ENCODE results near the gene TMTC3.

The TMTC3 gene

DNA sequence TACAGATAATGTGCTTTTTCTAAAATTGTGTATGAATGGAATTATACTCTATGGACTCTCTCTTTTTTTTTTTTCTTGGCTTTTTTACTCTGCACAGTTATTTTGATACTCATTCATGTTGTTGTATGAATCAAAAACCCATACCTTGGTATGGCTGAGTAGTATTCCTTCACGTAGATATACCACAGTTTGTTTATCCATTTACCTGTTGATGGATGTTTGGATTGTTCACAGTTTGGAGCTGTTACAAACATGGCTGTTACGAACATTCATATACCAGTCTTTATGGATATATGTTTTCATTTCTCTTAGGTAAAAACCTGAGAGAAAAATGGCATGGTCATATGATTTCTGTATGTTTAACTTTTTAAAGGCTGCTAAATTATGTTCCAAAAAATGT lies 43.2 kb downstream of the TMTC3 start:
- Histone ChIP-seq H3K9ac (ENCODE audit: low read length) (no peak overlapping the region), H3K27me3 (ENCODE audit: low read depth, low read length) (no peaks in the 10 kb centered on the region), H2AFZ (ENCODE audit: low read depth, low read length) (no peak overlapping the region), H4K20me1 (ENCODE audit: insufficient read depth, low read length) (no peaks in the 10 kb centered on the region), H3K79me2 (ENCODE audit: low read length) (no peaks in the 10 kb centered on the region), H3K4me2 (ENCODE audit: low read length) (no peak overlapping the region), H3K27ac (ENCODE audit: low read length) (no peak overlapping the region), H3K9me3 (ENCODE audit: insufficient read depth, low read length) (no peaks in the 10 kb centered on the region), H3K4me1 (ENCODE audit: low read length) (peaks cover 5% of the 10 kb centered on the region; the same call in 1 of the 2 replicates), H3K36me3 (replicated peaks; ENCODE audit: low read depth, low read length) (peaks cover 10% of the 10 kb centered on the region), H3K4me3 (ENCODE audit: low read length) (no peak overlapping the region)
- TF ChIP-seq, protein P1, sequence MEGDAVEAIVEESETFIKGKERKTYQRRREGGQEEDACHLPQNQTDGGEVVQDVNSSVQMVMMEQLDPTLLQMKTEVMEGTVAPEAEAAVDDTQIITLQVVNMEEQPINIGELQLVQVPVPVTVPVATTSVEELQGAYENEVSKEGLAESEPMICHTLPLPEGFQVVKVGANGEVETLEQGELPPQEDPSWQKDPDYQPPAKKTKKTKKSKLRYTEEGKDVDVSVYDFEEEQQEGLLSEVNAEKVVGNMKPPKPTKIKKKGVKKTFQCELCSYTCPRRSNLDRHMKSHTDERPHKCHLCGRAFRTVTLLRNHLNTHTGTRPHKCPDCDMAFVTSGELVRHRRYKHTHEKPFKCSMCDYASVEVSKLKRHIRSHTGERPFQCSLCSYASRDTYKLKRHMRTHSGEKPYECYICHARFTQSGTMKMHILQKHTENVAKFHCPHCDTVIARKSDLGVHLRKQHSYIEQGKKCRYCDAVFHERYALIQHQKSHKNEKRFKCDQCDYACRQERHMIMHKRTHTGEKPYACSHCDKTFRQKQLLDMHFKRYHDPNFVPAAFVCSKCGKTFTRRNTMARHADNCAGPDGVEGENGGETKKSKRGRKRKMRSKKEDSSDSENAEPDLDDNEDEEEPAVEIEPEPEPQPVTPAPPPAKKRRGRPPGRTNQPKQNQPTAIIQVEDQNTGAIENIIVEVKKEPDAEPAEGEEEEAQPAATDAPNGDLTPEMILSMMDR (IDR thresholded peaks at IDR 0.05; ENCODE audit: low read depth, low read length): no peak
- TF ChIP-seq EZH2phosphoT487 (IDR thresholded peaks at IDR 0.05; ENCODE audit: low read depth): no peak

DNA sequence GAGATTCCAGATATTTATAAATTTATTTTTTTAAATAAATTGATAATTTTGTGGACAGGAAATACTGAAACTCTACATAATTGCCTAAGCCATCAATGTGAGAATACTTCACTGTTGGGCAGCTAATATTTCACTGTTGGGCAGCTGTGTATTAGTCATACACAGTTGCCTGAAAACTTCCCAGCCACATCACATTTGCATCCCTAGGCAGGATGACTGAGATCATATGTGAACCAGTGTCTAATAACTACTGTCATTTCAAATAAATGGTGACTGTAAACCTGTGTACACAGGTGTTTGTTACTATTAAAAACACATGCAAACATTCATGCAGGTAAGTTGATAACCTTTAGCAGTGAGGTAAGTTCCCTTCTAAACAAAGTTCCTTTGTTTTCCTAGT lies 43.9 kb downstream of the TMTC3 start:
- Histone ChIP-seq H3K9me3 (ENCODE audit: insufficient read depth, low read length) (no peaks in the 10 kb centered on the region), H4K20me1 (ENCODE audit: insufficient read depth, low read length) (no peaks in the 10 kb centered on the region), H2AFZ (ENCODE audit: low read depth, low read length) (no peak overlapping the region), H3K79me2 (ENCODE audit: low read length) (no peaks in the 10 kb centered on the region), H3K27ac (ENCODE audit: low read length) (no peak overlapping the region), H3K27me3 (ENCODE audit: low read depth, low read length) (no peaks in the 10 kb centered on the region), H3K36me3 (replicated peaks; ENCODE audit: low read depth, low read length) (peaks cover 10% of the 10 kb centered on the region), H3K4me2 (ENCODE audit: low read length) (no peak overlapping the region), H3K9ac (ENCODE audit: low read length) (no peak overlapping the region), H3K4me1 (ENCODE audit: low read length) (peaks cover 5% of the 10 kb centered on the region; the same call in 1 of the 2 replicates), H3K4me3 (ENCODE audit: low read length) (no peak overlapping the region)
- TF ChIP-seq, protein P1 (IDR thresholded peaks at IDR 0.05; ENCODE audit: low read depth, low read length): no peak
- TF ChIP-seq EZH2phosphoT487 (IDR thresholded peaks at IDR 0.05; ENCODE audit: low read depth): no peak

DNA sequence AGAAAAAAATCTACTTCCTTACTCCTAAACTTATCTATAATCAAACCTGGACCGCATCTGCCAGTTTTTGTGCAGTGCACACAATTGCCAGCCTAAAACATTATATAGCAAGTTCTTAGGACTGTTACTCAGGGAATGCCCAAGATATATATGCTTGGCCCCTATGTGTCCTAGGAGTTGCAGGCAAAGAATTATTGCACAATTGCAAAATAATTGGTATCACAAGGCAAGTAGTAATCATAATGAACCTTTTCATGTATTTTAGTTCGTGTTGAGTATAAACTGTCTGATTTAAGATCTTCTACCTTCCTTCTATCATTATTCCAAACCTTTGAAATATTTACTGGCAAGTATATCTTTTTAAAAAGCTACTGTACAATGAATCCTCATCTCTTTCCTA lies 45.5 kb downstream of the TMTC3 start:
- Histone ChIP-seq H3K4me3 (ENCODE audit: low read length) (no peak overlapping the region), H3K27ac (ENCODE audit: low read length) (no peak overlapping the region), H3K36me3 (replicated peaks; ENCODE audit: low read depth, low read length) (peaks cover 10% of the 10 kb centered on the region), H4K20me1 (ENCODE audit: insufficient read depth, low read length) (no peaks in the 10 kb centered on the region), H2AFZ (ENCODE audit: low read depth, low read length) (no peak overlapping the region), H3K27me3 (ENCODE audit: low read depth, low read length) (no peaks in the 10 kb centered on the region), H3K4me2 (ENCODE audit: low read length) (no peak overlapping the region), H3K4me1 (ENCODE audit: low read length) (peaks cover 5% of the 10 kb centered on the region; the same call in 1 of the 2 replicates), H3K9ac (ENCODE audit: low read length) (no peak overlapping the region), H3K9me3 (ENCODE audit: insufficient read depth, low read length) (no peaks in the 10 kb centered on the region), H3K79me2 (ENCODE audit: low read length) (no peaks in the 10 kb centered on the region)
- TF ChIP-seq, protein P1 (IDR thresholded peaks at IDR 0.05; ENCODE audit: low read depth, low read length): no peak
- no peak for TF ChIP-seq EZH2phosphoT487 (IDR thresholded peaks at IDR 0.05; ENCODE audit: low read depth)

DNA sequence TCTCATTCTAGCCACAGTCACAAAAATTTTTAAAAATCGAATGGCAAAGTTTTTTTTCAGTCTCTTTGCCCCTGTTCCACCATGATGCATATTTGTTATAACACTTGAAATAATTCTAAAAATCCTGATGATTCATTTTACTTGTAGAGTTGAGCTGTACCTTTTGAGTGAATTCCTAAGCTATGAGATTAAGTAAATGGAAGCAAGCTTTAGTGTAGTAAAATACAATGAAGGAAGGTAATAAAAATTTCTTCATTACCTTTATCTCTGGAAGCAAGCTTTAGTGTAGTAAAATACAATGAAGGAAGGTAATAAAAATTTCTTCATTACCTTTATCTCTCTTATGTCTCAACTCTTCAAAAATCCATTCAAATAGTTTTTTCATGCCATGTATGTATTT lies 46.1 kb downstream of the TMTC3 start:
- peaks cover 10% of the 10 kb centered on the region for H3K36me3 ChIP-seq (replicated peaks; ENCODE audit: low read depth, low read length)
- H3K9ac ChIP-seq (ENCODE audit: low read length): no peak overlapping the region
- H3K27me3 ChIP-seq (ENCODE audit: low read depth, low read length): no peaks in the 10 kb centered on the region
- no peaks in the 10 kb centered on the region for H3K79me2 ChIP-seq (ENCODE audit: low read length)
- no peak overlapping the region for H3K4me2 ChIP-seq (ENCODE audit: low read length)
- no peak overlapping the region for H3K27ac ChIP-seq (ENCODE audit: low read length)
- peaks cover 5% of the 10 kb centered on the region; the same call in 1 of the 2 replicates for H3K4me1 ChIP-seq (ENCODE audit: low read length)
- no peak overlapping the region for H3K4me3 ChIP-seq (ENCODE audit: low read length)
- no peaks in the 10 kb centered on the region for H4K20me1 ChIP-seq (ENCODE audit: insufficient read depth, low read length)
- no peak overlapping the region for H2AFZ ChIP-seq (ENCODE audit: low read depth, low read length)
- TF ChIP-seq, protein P1 (IDR thresholded peaks at IDR 0.05; ENCODE audit: low read depth, low read length): no peak
- no peak for TF ChIP-seq EZH2phosphoT487 (IDR thresholded peaks at IDR 0.05; ENCODE audit: low read depth)
- no peaks in the 10 kb centered on the region for H3K9me3 ChIP-seq (ENCODE audit: insufficient read depth, low read length)
